ENCODE results near the gene INTS3.

GRCh38 chr1:153804112-153804511 is 76.3 kb downstream of the INTS3 start:
- TF ChIP-seq ESRRA (IDR thresholded peaks at IDR 0.05; ENCODE audit: low read length) (no peak), SUZ12 (IDR thresholded peaks at IDR 0.05; ENCODE audit: unreplicated experiment) (no peak), NRF1 (conservative IDR thresholded peaks at IDR 0.05; ENCODE audit: low read depth, low read length) (no peak), CTCF (IDR thresholded peaks at IDR 0.05 in 2 of 3, conservative IDR thresholded peaks at IDR 0.05 in 1 of 3; ENCODE audit: control insufficient read depth in 2 of 3, extremely low read depth in 1 of 3, insufficient read depth in 1 of 3, low read depth in 3 of 3, low read length in 3 of 3) (no peak), CREM (IDR thresholded peaks at IDR 0.05; ENCODE audit: low read depth) (no peak), ZNF274 (IDR thresholded peaks at IDR 0.05; ENCODE audit: insufficient read depth, insufficient read length) (no peak), EP300 (IDR thresholded peaks at IDR 0.05; ENCODE audit: borderline replicate concordance in 1 of 2, control insufficient read depth in 1 of 2, low read depth in 2 of 2, low read length in 2 of 2) (no peak), REST (IDR thresholded peaks at IDR 0.05; ENCODE audit: low read depth, low read length) (no peak), POLR2AphosphoS5 (IDR thresholded peaks at IDR 0.05; ENCODE audit: low read length) (no peak), SKIL (IDR thresholded peaks at IDR 0.05; ENCODE audit: low read depth, poor library complexity, severe bottlenecking) (no peak), HDAC6 (IDR thresholded peaks at IDR 0.05; ENCODE audit: unreplicated experiment) (no peak), BHLHE40 (IDR thresholded peaks at IDR 0.05; ENCODE audit: borderline replicate concordance in 1 of 2, low read depth in 2 of 2, low read length in 1 of 2) (no peak)

All from GM12878 (cell line).